ENCODE measurements around the gene CDCA7L. TPM values are rescaled to one million over a fixed set of nuclear protein-coding genes. Genes with fewer than 3 reads are reported as not detected.

Gene CDCA7L
- total and polyA plus RNA-seq, 2 of the 4 experiments (the other 2 are of a cell fraction), result 20.4 to 35.0 TPM

- no peak overlapping the region for H2AK5ac ChIP-seq (ENCODE audit: low read depth, low read length)
- no peak overlapping the region for H3K14ac ChIP-seq (replicated peaks; ENCODE audit: low read depth, low read length)
- no CpG with 5 or more reads among the region's 8 CpGs for WGBS, 2 experiments (ENCODE audit: extremely low coverage in 2 of 2, insufficient read length in 1 of 2)
- H3K4me1 ChIP-seq (ENCODE audit: control insufficient read depth, insufficient read depth, low read length), result no peaks in the 10 kb centered on the region
- H4K20me1 ChIP-seq (ENCODE audit: insufficient read depth, low read length), result no peaks in the 10 kb centered on the region
- ChIA-PET POLR2A (ENCODE audit: unreplicated experiment) (no interaction called here), CTCF (interaction anchor here (0.6 kb wide), 2 partner anchors 19 to 26 kb away, joined by 4 to 5 read pairs; no protein-coding TSS in a partner anchor)
- H2BK20ac ChIP-seq (ENCODE audit: low read depth, low read length), result no peak overlapping the region
- dilution Hi-C loops (cut with HindIII; ENCODE audit: low sequenced_read_pairs, unreplicated experiment) (no loop called here), intact Hi-C loops (cut with micrococcal nuclease) (no loop called here), in situ Hi-C loops (cut with MboI; ENCODE audit: low sequenced_read_pairs) (no loop called here)
- no peak overlapping the region for H3K56ac ChIP-seq (ENCODE audit: extremely low read depth, insufficient read depth, low read length)
- no peak overlapping the region for H2BK15ac ChIP-seq (ENCODE audit: low read depth, low read length)
- TF ChIP-seq RAD21 (IDR thresholded peaks at IDR 0.05; ENCODE audit: low read length) (no peak), SMC3 (IDR thresholded peaks at IDR 0.05; ENCODE audit: low read depth, low read length) (no peak), USF2 (IDR thresholded peaks at IDR 0.05; ENCODE audit: low read depth, low read length) (no peak)
- no peak overlapping the region for H3K4ac ChIP-seq (ENCODE audit: low read depth, low read length)
- DNase-seq, result no peak
- H3K9me3 ChIP-seq (ENCODE audit: control insufficient read depth, insufficient read depth, low read length), result no peaks in the 10 kb centered on the region
- H2AK9ac ChIP-seq (replicated peaks; ENCODE audit: low read depth, low read length, poor library complexity), result no peak overlapping the region
- ATAC-seq (ENCODE audit: low read depth), result no peak
- H3K79me1 ChIP-seq (ENCODE audit: low read depth in 1 of 2, low read length in 2 of 2), result no peaks in the 10 kb centered on the region
- peaks cover 2% of the 10 kb centered on the region; the same call in 1 of the 2 replicates for H3K27me3 ChIP-seq (ENCODE audit: control insufficient read depth, insufficient read depth, low read length)
- no peak overlapping the region for H3K4me3 ChIP-seq (ENCODE audit: insufficient read depth, low read depth, low read length)
- H2BK5ac ChIP-seq (ENCODE audit: low read depth, low read length, poor library complexity, severe bottlenecking), result no peak overlapping the region
- H4K8ac ChIP-seq (ENCODE audit: low read depth in 2 of 2, low read length in 2 of 2), result no peak overlapping the region
- H3K9me1 ChIP-seq (ENCODE audit: insufficient read depth, low read length), result no peaks in the 10 kb centered on the region
- no peak overlapping the region for H3K4me2 ChIP-seq (ENCODE audit: low read depth, low read length)
- H3K36me3 ChIP-seq (ENCODE audit: control insufficient read depth, insufficient read depth, low read length), result no peaks in the 10 kb centered on the region
- no peak overlapping the region for H3K18ac ChIP-seq (ENCODE audit: low read depth, low read length)
- no TSS peak for BruUV-seq (replicated peaks)
- H3K27ac ChIP-seq (ENCODE audit: insufficient read depth, low read length), result no peak overlapping the region
- no peak overlapping the region for H4K91ac ChIP-seq (ENCODE audit: insufficient read depth, low read depth, low read length)
- no peak overlapping the region for H2BK120ac ChIP-seq (ENCODE audit: low read depth, low read length)
- no peak overlapping the region for H3K9ac ChIP-seq (ENCODE audit: low read depth, low read length)
- no peak overlapping the region for H3K23ac ChIP-seq (ENCODE audit: low read depth, low read length)
- H4K5ac ChIP-seq (ENCODE audit: low read depth, low read length), result no peak overlapping the region
- H2AFZ ChIP-seq (replicated peaks; ENCODE audit: low read length, poor library complexity), result no peak overlapping the region
These were observed 21.9 kb upstream of the CDCA7L start for GRCh38 chr7:21967598-21968003.
